DND-41 (cell line): ENCODE results near the gene CDH3.

Experiments
- CTCF ChIP-seq: IDR thresholded peaks from 2 replicates; pipeline ENCODE4 v1.5.1; 2012; ENCODE audit warnings: borderline replicate concordance, low read length, moderate library complexity, mild to moderate bottlenecking; ENCODE audit not compliant: poor library complexity, severe bottlenecking; ENCODE audit errors: extremely low read depth
- EZH2 ChIP-seq: IDR thresholded peaks from 3 replicates; pipeline ENCODE4 v1.6.1; 2012; ENCODE audit warnings: borderline replicate concordance, low read depth, mild to moderate bottlenecking, moderate library complexity, low read length, inconsistent platforms; ENCODE audit not compliant: severe bottlenecking

- TF ChIP-seq EZH2 (no peak), CTCF (no peak)
These were observed 77.3 kb downstream of the CDH3 start for GRCh38 chr16:68722119-68723024.
